MM.1S (cell line): ENCODE results near the gene LRIG2.

Experiments
- EZH2phosphoT487 ChIP-seq: fragments of 300-600 bp; sonication (generic); IDR thresholded peaks from 2 replicates; pipeline ENCODE4 v1.6.1; 2018; ENCODE audit warnings: antibody characterized with exemption, low read length
- TF ChIP-seq, protein P1 (sequence below): fragments of 300-600 bp; sonication (generic); IDR thresholded peaks from 2 replicates; pipeline ENCODE4 v1.5.1; 2016; ENCODE audit warnings: antibody characterized with exemption, low read length, mixed read lengths

DNA sequence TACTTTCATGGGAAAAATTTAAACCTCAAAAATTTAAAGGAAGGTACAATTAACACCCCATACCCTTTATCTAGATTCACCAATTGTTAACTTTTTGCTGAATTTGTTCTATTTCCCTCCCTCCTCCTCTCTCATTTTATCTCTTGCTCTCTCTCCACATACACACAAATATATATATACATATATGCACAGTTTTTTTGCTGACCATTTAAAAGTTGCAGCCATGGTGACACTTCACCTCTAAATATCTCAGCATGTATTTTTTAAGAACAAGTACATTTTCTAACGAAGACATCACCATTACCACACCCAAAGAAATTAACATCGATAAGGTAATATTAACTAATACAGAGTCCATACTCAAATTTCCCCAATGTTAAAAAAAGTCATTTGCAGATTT is 33.9 kb downstream of the LRIG2 start:
- TF ChIP-seq EZH2phosphoT487, result no peak
- TF ChIP-seq, protein P1, sequence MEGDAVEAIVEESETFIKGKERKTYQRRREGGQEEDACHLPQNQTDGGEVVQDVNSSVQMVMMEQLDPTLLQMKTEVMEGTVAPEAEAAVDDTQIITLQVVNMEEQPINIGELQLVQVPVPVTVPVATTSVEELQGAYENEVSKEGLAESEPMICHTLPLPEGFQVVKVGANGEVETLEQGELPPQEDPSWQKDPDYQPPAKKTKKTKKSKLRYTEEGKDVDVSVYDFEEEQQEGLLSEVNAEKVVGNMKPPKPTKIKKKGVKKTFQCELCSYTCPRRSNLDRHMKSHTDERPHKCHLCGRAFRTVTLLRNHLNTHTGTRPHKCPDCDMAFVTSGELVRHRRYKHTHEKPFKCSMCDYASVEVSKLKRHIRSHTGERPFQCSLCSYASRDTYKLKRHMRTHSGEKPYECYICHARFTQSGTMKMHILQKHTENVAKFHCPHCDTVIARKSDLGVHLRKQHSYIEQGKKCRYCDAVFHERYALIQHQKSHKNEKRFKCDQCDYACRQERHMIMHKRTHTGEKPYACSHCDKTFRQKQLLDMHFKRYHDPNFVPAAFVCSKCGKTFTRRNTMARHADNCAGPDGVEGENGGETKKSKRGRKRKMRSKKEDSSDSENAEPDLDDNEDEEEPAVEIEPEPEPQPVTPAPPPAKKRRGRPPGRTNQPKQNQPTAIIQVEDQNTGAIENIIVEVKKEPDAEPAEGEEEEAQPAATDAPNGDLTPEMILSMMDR, result no peak
